Activated T-helper 17 cell treated with anti-CD3 and anti-CD28 coated beads, Interleukin-2, amount 50 U/mL, for 72 hours (primary cell): ENCODE measurements around the gene SERPINB10. TPM values are rescaled to one million over a fixed set of nuclear protein-coding genes. Genes with fewer than 3 reads are reported as not detected.

ENCODE experiments used
- ATAC-seq: fragments of 150-1000 bp; cut with Tn5 transposase; replicated peaks from 2 replicates; pipeline ENCODE4 v1.10.0; 2021; ENCODE audit warnings: mild to moderate bottlenecking, moderate library complexity
- H3K27ac Mint-ChIP-seq: one replicate; pipeline ENCODE4 v1.8.0; 2022; ENCODE audit warnings: mixed read lengths
- H3K27me3 Mint-ChIP-seq: one replicate; pipeline ENCODE4 v1.8.0; 2022; ENCODE audit warnings: mixed read lengths
- H3K36me3 Mint-ChIP-seq: one replicate; pipeline ENCODE4 v1.8.0; 2022; ENCODE audit warnings: low read depth, mild to moderate bottlenecking, mixed read lengths
- H3K4me1 Mint-ChIP-seq: one replicate; pipeline ENCODE4 v1.8.0; 2022; ENCODE audit warnings: mixed read lengths
- H3K4me3 Mint-ChIP-seq: one replicate; pipeline ENCODE4 v1.8.0; 2022; ENCODE audit warnings: mild to moderate bottlenecking, mixed read lengths
- H3K9me3 Mint-ChIP-seq: one replicate; pipeline ENCODE4 v1.8.0; 2022; ENCODE audit warnings: mixed read lengths
- total RNA-seq, 2 donors: library from RNA; stranded (reverse); gene quantifications; one replicate each; pipeline ENCODE4 v1.2.3, GENCODE V29; 2022

The SERPINB10 gene
- total RNA-seq, 2 donors from 2014 or later: not detected

GRCh38 chr18:63882333-63883141 lies 25.2 kb upstream of the SERPINB10 start:
- H3K9me3 Mint-ChIP-seq: no peaks in the 10 kb centered on the region
- no peak for ATAC-seq
- no peak overlapping the region for H3K4me3 Mint-ChIP-seq
- H3K36me3 Mint-ChIP-seq: no peaks in the 10 kb centered on the region
- H3K27me3 Mint-ChIP-seq: peaks cover 11% of the 10 kb centered on the region
- H3K4me1 Mint-ChIP-seq: peaks cover 4% of the 10 kb centered on the region
- H3K27ac Mint-ChIP-seq: no peak overlapping the region

- H3K27ac Mint-ChIP-seq: no peak overlapping the region
- ATAC-seq: no peak
- no peaks in the 10 kb centered on the region for H3K9me3 Mint-ChIP-seq
- H3K4me1 Mint-ChIP-seq: peaks cover 4% of the 10 kb centered on the region
- no peaks in the 10 kb centered on the region for H3K36me3 Mint-ChIP-seq
- peaks cover 13% of the 10 kb centered on the region for H3K27me3 Mint-ChIP-seq
- H3K4me3 Mint-ChIP-seq: no peak overlapping the region
These were observed 24.1 kb upstream of the SERPINB10 start for GRCh38 chr18:63883617-63884016.

GRCh38 chr18:63887424-63887823 lies 20.3 kb upstream of the SERPINB10 start, which contains the start of gene SERPINB2:
Gene SERPINB2, plus strand, starts transcription at chr18:63887705. Its CDS starts 3,740 bp downstream, at chr18:63891445.
- Mint-ChIP-seq H3K9me3 (no peaks in the 10 kb centered on the region), H3K4me1 (no peaks in the 10 kb centered on the region), H3K27me3 (peaks cover 13% of the 10 kb centered on the region), H3K4me3 (no peak within 1 kb of the TSS), H3K27ac (no peak within 1 kb of the TSS), H3K36me3 (no peaks in the 10 kb centered on the region)
- peak; percentile 84 for ATAC-seq

DNA sequence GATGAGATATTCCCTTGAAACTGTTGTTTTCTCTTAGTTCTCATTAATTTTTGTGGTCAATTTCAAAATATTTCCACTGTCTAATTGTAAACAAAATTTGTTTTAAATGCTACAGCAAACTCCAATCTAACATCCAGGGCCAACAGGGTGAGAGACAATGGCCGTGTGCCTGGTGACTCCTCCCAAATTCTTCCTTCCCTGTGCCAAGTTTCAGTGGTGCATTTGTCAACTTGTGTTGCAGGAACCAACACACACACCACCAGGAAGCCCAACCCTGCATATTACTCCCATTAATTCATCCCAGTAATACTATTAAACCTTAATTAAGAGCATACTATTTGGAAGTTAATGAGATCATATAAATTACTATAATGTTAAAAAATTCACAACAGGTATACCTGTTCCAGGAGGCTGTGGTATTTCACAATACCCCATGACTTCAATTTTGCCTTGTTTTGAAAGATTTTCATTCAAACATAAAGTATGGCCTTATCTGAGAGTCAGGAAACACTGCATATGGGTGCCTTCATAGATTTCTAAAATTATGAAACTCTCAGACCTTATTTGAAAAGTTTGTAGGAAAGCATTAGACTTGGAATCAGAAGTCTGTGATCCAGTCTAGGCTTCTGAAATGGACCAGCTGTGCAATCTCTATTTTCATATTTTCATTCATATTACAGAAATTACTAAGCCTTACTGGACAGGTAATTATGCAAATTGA lies 19.1 kb upstream of the SERPINB10 start:
- no peak overlapping the region for H3K27ac Mint-ChIP-seq
- H3K36me3 Mint-ChIP-seq: no peaks in the 10 kb centered on the region
- no peak overlapping the region for H3K4me3 Mint-ChIP-seq
- ATAC-seq: no peak
- no peaks in the 10 kb centered on the region for H3K9me3 Mint-ChIP-seq
- H3K27me3 Mint-ChIP-seq: peaks cover 16% of the 10 kb centered on the region
- no peaks in the 10 kb centered on the region for H3K4me1 Mint-ChIP-seq

DNA sequence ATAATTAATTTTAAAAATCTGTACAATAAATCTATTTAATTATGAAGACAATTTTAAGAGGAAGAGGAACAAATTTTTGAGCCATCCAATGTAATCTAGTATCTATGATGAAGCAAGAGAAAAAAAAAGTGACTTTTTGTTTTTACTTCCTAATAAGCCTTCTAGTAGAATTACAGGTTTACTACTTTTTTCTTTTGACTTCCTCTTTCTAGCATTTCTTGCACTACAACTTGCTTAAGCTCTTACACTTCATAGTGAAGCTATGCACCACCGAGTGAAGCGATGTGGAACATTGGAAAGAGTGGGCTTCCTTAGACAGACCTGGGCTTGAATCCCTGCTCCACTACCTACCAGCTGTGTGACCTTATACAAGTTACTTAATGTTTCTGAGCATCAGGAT lies 18.1 kb upstream of the SERPINB10 start:
- Mint-ChIP-seq H3K27me3 (peaks cover 12% of the 10 kb centered on the region), H3K4me3 (no peak overlapping the region), H3K4me1 (no peaks in the 10 kb centered on the region), H3K9me3 (no peaks in the 10 kb centered on the region), H3K36me3 (no peaks in the 10 kb centered on the region), H3K27ac (no peak overlapping the region)
- ATAC-seq: no peak

DNA sequence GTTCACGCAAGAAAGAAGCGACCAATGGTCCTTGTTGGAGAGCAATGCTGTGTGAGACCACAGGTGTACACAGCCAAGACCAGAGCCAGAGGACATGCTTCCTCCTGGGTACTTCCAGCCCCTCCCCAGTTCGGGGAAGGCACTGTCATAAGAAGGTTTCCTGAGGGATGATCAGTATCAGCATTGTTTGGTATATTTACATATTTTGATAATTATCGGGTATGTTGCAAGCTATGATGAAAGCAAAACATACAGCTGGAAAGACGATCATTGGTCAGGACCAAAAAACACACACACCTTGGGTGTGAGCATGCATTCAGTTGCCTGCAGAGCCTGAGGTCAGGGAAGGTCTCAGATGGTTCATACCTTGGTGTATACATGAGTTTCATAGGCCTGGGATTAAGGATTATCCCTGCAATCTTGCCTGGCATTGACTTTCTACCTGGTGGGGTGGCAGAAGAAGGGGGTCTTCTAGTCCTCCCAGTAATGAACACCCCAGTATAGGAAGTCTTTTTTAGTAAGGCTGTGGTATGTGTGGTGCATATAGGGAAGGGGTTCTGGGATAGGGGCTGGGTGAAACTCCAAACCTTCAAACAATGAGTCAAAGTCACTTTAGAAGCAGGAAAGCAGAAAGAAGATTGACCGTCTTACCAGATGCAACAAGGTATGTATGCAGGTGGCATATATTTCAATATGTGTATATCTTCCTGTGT lies 17.4 kb upstream of the SERPINB10 start:
- no peaks in the 10 kb centered on the region for H3K4me1 Mint-ChIP-seq
- peaks cover 10% of the 10 kb centered on the region for H3K27me3 Mint-ChIP-seq
- H3K4me3 Mint-ChIP-seq: no peak overlapping the region
- no peak for ATAC-seq
- H3K27ac Mint-ChIP-seq: no peak overlapping the region
- no peaks in the 10 kb centered on the region for H3K9me3 Mint-ChIP-seq
- H3K36me3 Mint-ChIP-seq: no peaks in the 10 kb centered on the region

- Mint-ChIP-seq H3K36me3 (no peaks in the 10 kb centered on the region), H3K27ac (no peak overlapping the region), H3K4me1 (no peaks in the 10 kb centered on the region), H3K27me3 (peaks cover 8% of the 10 kb centered on the region), H3K4me3 (no peak overlapping the region), H3K9me3 (no peaks in the 10 kb centered on the region)
- no peak for ATAC-seq
These were observed 16.8 kb upstream of the SERPINB10 start for GRCh38 chr18:63890950-63891304.

- H3K36me3 Mint-ChIP-seq: no peaks in the 10 kb centered on the region
- H3K27me3 Mint-ChIP-seq: peaks cover 5% of the 10 kb centered on the region
- H3K4me3 Mint-ChIP-seq: no peak overlapping the region
- no peaks in the 10 kb centered on the region for H3K4me1 Mint-ChIP-seq
- ATAC-seq: no peak
- no peaks in the 10 kb centered on the region for H3K9me3 Mint-ChIP-seq
- no peak overlapping the region for H3K27ac Mint-ChIP-seq
These were observed 15.2 kb upstream of the SERPINB10 start for GRCh38 chr18:63892566-63892965.

DNA sequence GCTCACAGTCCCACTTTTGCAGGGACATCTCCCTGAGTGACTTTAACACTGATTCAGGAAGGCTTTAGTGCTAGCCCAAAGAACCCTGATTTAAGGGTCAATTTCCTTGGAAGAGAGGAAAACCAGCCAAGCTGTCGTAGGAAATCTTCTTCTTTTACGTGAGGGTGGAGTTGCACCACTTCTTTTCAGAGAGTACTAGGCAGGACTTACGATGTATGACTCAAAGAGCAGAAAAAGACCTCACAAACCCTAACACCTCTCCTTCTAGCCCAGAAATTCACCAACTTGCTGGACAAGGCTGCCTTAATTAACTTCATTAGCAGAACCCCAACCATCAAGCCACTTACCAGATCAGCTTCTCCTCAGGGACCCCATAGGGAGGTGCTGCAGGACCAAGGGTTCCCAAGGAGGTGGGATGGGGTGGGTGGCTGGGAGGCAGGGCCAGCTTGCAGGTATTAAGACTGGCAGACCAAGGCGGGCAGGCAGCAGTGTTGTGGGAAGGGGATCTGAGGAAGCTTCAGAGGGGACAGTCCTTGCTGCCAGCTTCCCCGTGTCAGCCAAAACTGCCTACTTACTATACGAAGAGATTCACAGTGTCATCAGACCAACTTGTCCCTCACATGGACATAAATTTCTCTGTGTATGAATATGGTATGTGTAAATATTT lies 13.5 kb upstream of the SERPINB10 start:
- Mint-ChIP-seq H3K4me3 (no peak overlapping the region), H3K27ac (no peak overlapping the region), H3K27me3 (peaks cover 7% of the 10 kb centered on the region), H3K4me1 (no peaks in the 10 kb centered on the region), H3K9me3 (no peaks in the 10 kb centered on the region), H3K36me3 (no peaks in the 10 kb centered on the region)
- no peak for ATAC-seq

GRCh38 chr18:63895190-63895589 lies 12.6 kb upstream of the SERPINB10 start:
- no peak overlapping the region for H3K4me3 Mint-ChIP-seq
- H3K27ac Mint-ChIP-seq: no peak overlapping the region
- H3K9me3 Mint-ChIP-seq: no peaks in the 10 kb centered on the region
- no peaks in the 10 kb centered on the region for H3K4me1 Mint-ChIP-seq
- no peak for ATAC-seq
- no peaks in the 10 kb centered on the region for H3K36me3 Mint-ChIP-seq
- peaks cover 7% of the 10 kb centered on the region for H3K27me3 Mint-ChIP-seq

- H3K4me1 Mint-ChIP-seq: no peaks in the 10 kb centered on the region
- peaks cover 7% of the 10 kb centered on the region for H3K27me3 Mint-ChIP-seq
- no peak overlapping the region for H3K27ac Mint-ChIP-seq
- no peak for ATAC-seq
- no peaks in the 10 kb centered on the region for H3K9me3 Mint-ChIP-seq
- H3K4me3 Mint-ChIP-seq: no peak overlapping the region
- no peaks in the 10 kb centered on the region for H3K36me3 Mint-ChIP-seq
These were observed 10.7 kb upstream of the SERPINB10 start for GRCh38 chr18:63897072-63897471.

GRCh38 chr18:63899206-63899605 lies 8.6 kb upstream of the SERPINB10 start:
- Mint-ChIP-seq H3K4me3 (no peak overlapping the region), H3K4me1 (no peaks in the 10 kb centered on the region), H3K27me3 (peaks cover 7% of the 10 kb centered on the region), H3K36me3 (no peaks in the 10 kb centered on the region), H3K27ac (no peak overlapping the region), H3K9me3 (no peaks in the 10 kb centered on the region)
- ATAC-seq: no peak

DNA sequence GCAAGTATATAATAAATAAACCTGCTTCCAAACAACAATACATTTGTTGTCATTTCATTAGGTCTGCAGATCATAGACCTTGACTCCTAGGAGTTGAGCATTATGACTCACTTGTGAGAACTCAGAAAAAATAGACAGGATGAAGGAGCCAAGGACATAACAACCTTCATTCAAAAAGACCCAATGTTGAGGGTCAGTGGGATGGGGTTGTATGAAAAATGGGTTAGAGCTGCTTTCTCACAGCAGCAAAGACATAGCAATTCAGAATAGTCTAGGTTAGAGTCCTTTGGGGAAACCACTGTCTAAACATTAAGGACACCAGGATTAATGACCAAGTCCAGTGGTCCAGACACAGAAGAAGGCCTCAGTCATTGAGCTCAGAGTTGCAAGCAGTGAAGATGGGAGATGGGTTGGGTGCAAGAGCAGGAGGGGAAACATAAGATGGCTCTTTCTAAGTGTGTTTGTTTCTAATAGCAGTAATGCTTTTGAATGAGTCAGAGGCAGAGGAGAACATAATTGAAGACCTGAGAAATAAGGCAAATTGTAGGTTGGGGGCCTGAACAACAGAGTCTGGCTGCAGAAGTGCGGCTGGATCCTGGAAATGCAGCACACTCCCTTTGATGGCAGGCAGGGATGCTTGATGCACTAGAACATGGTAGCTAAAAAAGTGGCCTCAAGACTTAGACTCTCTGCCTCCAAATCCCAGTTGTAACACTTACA lies 3.7 kb upstream of the SERPINB10 start:
- Mint-ChIP-seq H3K27ac (no peak overlapping the region), H3K9me3 (no peaks in the 10 kb centered on the region)

DNA sequence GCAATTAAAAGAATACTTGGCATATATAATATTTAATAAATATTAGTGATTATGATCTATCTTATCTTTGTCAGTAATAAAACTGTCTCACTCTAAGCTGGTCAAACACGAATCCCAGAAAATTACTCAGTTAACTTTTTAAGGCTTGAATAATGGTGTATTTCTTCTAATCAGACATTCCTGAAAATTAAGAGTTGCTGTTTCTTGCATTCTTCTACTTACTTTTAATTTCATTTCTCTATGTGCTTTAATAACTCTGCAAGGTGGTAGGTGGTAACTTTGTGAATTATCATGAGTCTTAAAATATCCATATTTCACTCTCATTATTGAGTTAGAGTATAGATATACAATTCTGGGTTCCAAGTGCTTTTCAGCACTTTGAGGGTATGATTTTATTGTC lies 3.1 kb upstream of the SERPINB10 start:
- H3K9me3 Mint-ChIP-seq: no peaks in the 10 kb centered on the region
- no peak overlapping the region for H3K27ac Mint-ChIP-seq
- H3K27me3 Mint-ChIP-seq: peaks cover 10% of the 10 kb centered on the region
- H3K4me1 Mint-ChIP-seq: no peaks in the 10 kb centered on the region
- H3K36me3 Mint-ChIP-seq: no peaks in the 10 kb centered on the region
- no peak for ATAC-seq
- no peak overlapping the region for H3K4me3 Mint-ChIP-seq

More for the DNA sequence above, 3.7 kb upstream of the SERPINB10 start:
- H3K4me3 Mint-ChIP-seq: no peak overlapping the region
- no peaks in the 10 kb centered on the region for H3K36me3 Mint-ChIP-seq
- peaks cover 10% of the 10 kb centered on the region for H3K27me3 Mint-ChIP-seq
- no peaks in the 10 kb centered on the region for H3K4me1 Mint-ChIP-seq
- no peak for ATAC-seq
